Activated naive CD4-positive, alpha-beta T cell treated with anti-CD3 and anti-CD28 coated beads, Interleukin-2, amount 50 U/mL, for 72 hours (primary cell): Measurements from ENCODE around the gene ST3GAL6. TPM values are rescaled to one million over a fixed set of nuclear protein-coding genes. Genes with fewer than 3 reads are reported as not detected.

ENCODE experiments used
- ATAC-seq, 2 donors: fragments of 150-1000 bp; cut with Tn5 transposase; 2 replicates each; pipeline ENCODE4 v1.10.0; 2021; ENCODE audit warnings: mild to moderate bottlenecking in 2 of 2, moderate library complexity in 2 of 2
- DNase-seq, 2 donors: peaks; one replicate each; pipeline ENCODE4 v3.0.0; 2021 to 2022; ENCODE audit warnings: low spot score in 2 of 2
- H3K27ac Mint-ChIP-seq, 2 donors: one replicate each; pipeline ENCODE4 v1.8.0; 2022; ENCODE audit warnings: mild to moderate bottlenecking in 2 of 2, mixed read lengths in 2 of 2
- H3K36me3 Mint-ChIP-seq, 2 donors: one replicate each; pipeline ENCODE4 v1.8.0; 2022; ENCODE audit warnings: mixed read lengths in 2 of 2
- H3K9me3 Mint-ChIP-seq, 2 donors: one replicate each; pipeline ENCODE4 v1.8.0; 2022; ENCODE audit warnings: mixed read lengths in 2 of 2
- total RNA-seq, 2 donors: library from RNA; stranded (reverse); gene quantifications; one replicate each; pipeline ENCODE4 v1.2.3, GENCODE V29; 2022

Gene ST3GAL6
- total RNA-seq, 2 donors from 2014 or later = 0.64 to 0.88 TPM

DNA sequence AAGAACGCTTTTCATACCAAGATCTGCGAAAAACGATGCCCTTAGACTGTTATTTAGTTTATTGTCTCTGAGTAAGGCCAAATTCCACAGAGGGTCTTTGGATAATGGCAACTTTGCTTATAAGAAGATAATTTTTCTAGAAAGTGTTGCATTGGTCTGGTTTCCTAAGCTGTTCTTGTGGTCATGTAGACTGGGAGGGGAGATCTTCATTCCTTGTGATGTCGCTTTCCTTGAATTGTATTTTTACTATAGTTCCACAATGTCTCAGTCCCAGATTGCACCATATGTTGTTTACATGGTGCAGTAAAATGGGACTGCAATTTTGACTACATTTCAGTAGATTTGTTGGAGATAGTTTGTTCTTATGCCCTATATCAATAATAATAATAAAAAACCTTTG, 28.8 kb upstream of the ST3GAL6 start:
- DNase-seq (no peak), ATAC-seq (no peak)
- H3K27ac Mint-ChIP-seq = no peak overlapping the region
- no peaks in the 10 kb centered on the region for H3K36me3 Mint-ChIP-seq
- no peaks in the 10 kb centered on the region for H3K9me3 Mint-ChIP-seq

DNA sequence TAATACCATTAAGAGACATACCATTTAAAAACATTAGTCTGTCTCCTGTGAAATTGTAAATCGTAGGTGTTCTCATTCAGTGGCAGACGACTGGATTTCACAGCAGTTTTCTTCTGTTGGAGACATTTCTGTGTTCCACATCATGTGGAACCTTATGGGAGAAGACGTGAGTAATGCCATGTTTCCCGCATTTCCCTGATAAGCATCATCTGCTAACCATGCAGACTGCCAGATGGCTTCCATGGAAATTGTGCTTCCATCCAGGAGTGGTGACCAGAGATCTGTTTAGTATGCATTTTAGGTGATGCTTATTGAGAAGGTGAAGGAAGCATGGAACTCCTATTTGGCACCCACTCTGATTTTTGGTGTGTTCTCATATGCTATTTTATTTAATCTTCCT, 28.4 kb upstream of the ST3GAL6 start:
- no peaks in the 10 kb centered on the region for H3K9me3 Mint-ChIP-seq
- H3K27ac Mint-ChIP-seq = no peak overlapping the region
- no peaks in the 10 kb centered on the region for H3K36me3 Mint-ChIP-seq
- no peak for DNase-seq
- ATAC-seq = no peak

DNA sequence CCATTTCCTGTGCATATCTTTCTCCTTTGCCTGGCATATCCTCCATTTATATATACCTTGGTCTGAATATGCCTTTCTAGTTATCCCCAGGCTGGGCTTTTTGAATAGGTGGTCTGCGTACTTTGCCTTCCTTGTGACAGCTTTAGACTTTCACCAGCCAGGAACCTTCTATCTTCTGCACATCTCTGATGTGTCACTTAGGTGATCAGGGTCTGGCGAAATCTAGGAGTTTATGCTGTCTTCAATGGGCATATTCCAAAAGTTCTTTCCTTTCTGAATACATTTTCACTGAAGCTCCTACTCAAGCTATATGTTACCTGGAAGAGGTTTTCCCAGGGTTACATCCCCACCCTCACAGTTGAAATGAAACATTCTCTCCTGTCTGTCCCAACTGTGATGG, 27.8 kb upstream of the ST3GAL6 start:
- DNase-seq = no peak

DNA sequence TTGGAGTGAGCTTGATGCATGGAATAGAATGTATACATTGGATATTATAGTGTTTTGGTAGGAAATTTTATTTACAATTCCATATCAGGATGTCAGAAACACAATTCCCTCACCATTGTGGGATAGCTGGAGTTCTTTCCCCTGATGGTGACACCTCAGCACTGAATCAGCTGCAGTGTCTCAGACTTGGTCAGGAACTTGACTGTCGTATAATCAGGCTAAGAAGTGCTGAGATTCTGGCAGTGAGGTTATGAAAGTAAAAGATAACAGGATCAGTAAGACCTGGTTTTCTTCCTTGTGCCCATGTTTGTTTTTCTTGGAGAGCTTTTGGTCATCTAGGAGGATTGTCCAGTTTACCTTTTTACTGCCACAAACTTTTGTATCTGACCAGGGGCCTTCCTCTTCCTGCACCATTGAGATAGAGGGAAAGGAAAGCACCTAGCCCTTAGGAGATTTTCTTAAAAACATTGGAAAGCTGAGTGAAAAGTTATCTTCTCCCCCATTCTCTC, 27.3 kb upstream of the ST3GAL6 start:
- H3K9me3 Mint-ChIP-seq = no peaks in the 10 kb centered on the region
- DNase-seq (no peak), ATAC-seq (no peak)
- no peaks in the 10 kb centered on the region for H3K36me3 Mint-ChIP-seq
- H3K27ac Mint-ChIP-seq = no peak overlapping the region

More for the DNA sequence above, 27.8 kb upstream of the ST3GAL6 start:
- Mint-ChIP-seq H3K27ac (no peak overlapping the region), H3K9me3 (no peaks in the 10 kb centered on the region), H3K36me3 (no peaks in the 10 kb centered on the region)
- no peak for ATAC-seq

DNA sequence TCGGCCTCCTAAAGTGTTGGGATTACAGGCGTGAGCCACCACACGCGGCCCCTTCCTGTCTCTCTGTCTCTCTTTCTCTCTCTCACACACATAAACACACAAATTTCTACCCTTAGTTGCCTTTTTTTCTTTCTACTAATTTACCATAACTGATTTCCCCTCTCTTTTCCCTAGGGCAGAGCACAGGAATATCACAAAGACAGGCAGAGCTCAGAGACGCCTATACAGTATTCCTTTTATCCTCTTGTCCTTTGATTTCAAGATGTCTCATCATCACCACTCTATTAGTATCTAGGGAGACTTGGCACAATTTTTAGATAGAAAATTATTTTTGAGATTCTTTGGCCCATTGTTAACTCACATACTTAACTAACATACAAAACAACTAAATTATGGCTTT, 25.8 kb upstream of the ST3GAL6 start:
- DNase-seq (no peak), ATAC-seq (no peak)
- Mint-ChIP-seq H3K27ac (no peak overlapping the region), H3K9me3 (no peaks in the 10 kb centered on the region), H3K36me3 (no peaks in the 10 kb centered on the region)

DNA sequence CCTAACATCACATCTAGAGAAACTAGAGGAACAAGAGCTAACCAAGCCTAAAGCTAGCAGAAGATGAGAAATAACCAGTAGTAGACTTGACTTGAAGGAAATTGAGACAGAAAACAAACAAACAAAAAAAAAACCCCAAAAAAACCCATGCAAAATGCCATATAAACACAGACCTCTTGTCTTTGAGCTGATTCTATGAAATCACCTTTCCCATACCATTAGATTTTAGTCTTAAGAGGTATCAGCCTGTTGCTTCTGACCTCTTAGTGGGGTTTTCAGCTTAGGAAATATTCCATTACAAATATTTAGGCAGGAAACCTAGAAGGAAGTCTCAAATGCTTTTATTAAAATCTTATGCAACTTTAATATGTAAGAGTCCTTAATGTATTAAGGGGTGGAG, 23.9 kb upstream of the ST3GAL6 start:
- ATAC-seq (no peak), DNase-seq (no peak)
- no peaks in the 10 kb centered on the region for H3K36me3 Mint-ChIP-seq
- no peak overlapping the region for H3K27ac Mint-ChIP-seq
- H3K9me3 Mint-ChIP-seq = no peaks in the 10 kb centered on the region

DNA sequence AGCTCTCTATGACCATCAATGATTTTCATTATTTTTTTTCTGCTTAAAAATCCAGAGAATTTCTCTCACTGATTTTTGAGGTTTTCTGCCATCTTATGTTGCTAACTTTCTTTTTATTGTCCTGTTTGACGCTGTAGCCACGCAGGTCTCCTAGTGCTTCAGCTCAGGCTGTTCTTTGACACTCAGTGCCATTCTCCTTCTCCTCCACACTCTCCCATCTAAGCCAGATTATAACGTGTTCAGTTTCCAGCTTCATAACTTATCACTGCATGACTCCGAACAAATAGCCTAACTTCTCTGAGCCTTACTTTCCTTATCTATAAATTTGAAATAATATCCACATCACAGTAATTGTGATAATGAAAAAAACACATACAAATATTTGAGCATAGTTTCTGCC, 22.8 kb upstream of the ST3GAL6 start:
- DNase-seq = no peak
- Mint-ChIP-seq H3K9me3 (no peaks in the 10 kb centered on the region), H3K36me3 (no peaks in the 10 kb centered on the region), H3K27ac (no peak overlapping the region)
- no peak for ATAC-seq

DNA sequence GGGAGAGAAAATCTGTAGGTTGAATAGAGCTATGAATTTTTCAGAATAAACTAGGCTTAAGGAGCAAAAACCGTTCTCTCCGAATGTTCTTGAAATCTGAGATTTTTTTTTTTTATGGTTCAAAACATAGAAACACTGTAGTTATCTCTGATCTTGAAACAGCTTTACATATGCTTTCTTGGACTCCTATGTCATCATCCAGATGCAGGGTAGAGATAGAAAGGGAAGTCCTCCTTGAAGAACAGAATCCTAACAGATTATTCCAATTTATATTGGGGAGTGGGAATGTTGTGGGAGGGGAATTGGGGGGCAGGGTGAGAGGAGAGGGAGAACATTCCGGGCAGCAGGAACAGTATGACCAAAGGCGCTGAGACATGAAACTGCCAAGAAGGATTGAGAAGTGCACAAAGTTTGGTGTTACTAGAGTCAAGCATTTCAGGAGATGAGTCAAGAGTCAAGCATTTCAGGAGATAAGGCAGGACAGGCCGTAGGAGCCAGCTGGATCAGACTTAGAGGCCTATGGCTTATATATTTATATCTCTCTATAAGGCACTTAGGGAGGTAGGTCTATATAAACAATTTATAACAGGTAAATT, 21.9 kb upstream of the ST3GAL6 start:
- Mint-ChIP-seq H3K36me3 (no peaks in the 10 kb centered on the region), H3K9me3 (no peaks in the 10 kb centered on the region), H3K27ac (no peak overlapping the region)
- DNase-seq (no peak), ATAC-seq (no peak)

DNA sequence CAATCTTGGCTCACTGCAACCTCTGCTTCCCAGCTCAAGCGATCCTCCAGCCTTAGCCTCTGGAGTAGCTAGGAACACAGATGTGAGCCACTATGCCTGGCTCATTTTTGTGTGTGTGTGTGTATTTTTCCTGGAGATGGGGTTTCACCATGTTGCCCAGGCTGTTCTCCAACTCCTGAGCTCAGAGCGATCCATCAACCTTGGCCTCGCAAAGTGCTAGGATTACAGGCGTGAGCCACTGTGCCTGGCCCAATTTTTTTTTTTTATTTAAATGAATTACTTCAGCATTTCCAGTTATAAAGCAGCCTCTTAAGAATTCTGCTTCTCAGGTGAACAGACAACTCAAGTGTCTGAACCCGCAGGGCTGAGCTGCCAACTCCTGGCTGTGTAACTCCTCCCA, 20.1 kb upstream of the ST3GAL6 start:
- H3K36me3 Mint-ChIP-seq = no peaks in the 10 kb centered on the region
- H3K27ac Mint-ChIP-seq = no peak overlapping the region
- DNase-seq (no peak), ATAC-seq (no peak)
- H3K9me3 Mint-ChIP-seq = no peaks in the 10 kb centered on the region

DNA sequence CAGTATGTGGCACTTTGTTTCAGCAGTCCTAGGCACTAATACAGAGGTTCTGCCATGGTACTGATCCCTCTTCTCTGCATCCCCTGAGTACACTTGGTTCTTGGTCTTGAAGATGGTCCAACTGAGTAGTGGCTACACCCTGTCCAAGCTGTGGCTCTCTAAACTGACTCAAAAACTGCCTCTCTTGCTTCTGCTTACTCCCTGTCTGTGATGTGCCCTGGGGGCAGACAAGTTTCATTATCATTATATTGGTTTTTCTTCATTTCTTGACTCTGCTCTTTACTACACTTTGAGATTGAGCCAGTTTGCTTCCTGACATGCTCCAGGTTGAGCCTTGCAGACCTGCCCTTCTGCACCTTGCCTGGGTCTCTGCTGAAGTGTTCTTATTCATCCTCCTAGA, 18.9 kb upstream of the ST3GAL6 start:
- Mint-ChIP-seq H3K27ac (no peak overlapping the region), H3K36me3 (no peaks in the 10 kb centered on the region), H3K9me3 (no peaks in the 10 kb centered on the region)
- DNase-seq = no peak
- ATAC-seq = no peak

DNA sequence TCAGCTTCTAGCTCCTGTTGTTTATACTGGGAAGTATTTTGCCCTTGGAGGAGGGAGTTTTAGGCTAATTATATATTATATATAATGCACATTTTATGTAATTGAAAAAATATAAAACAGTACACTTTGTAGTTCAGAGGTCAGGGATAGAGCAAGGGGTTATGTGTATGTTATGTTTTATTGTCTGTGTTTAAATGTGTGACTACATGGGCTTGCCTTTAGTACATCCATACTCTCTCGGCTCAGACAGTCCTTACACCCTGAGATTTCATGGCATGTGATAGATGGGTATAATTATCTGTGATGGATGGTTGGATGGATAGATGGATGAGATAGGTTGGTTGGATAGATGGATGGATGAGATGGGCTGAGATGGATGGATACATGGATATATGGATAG, 17.4 kb upstream of the ST3GAL6 start:
- no peak overlapping the region for H3K27ac Mint-ChIP-seq
- no peak for ATAC-seq
- no peak for DNase-seq
- no peaks in the 10 kb centered on the region for H3K9me3 Mint-ChIP-seq
- H3K36me3 Mint-ChIP-seq = no peaks in the 10 kb centered on the region

DNA sequence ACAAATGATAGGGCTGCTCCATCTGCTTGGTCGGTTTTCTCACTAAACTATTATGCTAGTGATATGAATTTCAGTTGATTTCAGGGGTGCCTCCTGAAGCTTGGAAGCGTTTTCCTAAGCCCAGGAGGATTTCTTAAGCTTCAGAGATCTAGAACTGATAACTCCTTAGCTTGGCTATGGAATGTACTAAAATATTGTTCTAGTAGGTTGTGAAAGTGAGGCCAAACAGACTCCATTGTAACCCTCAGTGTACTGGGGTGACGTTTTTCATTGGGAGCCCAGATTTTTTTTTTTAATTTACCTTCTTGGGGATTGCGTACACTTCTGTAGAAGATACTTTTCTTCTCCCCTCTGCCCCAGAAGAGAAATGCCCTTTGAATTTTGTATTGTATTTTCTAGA, 17.0 kb upstream of the ST3GAL6 start:
- no peaks in the 10 kb centered on the region for H3K9me3 Mint-ChIP-seq
- ATAC-seq = no peak
- H3K27ac Mint-ChIP-seq = no peak overlapping the region
- no peaks in the 10 kb centered on the region for H3K36me3 Mint-ChIP-seq
- DNase-seq = no peak

DNA sequence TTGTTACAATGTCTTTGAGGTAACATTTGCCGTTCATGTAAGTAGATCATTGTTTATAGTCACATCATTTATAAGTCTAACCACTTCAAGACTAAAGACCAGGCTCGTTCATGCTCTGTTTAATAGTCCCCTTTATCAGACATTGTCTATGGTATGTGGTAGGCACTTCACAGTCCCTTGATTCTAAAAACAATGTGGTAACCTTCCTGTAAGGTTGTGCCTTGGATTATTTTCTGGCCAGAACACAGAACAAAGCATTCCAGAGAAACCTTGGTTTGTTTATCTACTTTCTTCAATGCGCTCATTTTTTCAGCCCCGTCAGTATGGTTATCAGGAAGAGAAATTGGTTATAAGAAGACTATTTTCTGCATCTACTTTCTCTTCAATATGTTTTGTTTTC, 16.3 kb upstream of the ST3GAL6 start:
- Mint-ChIP-seq H3K36me3 (no peaks in the 10 kb centered on the region), H3K9me3 (no peaks in the 10 kb centered on the region), H3K27ac (no peak overlapping the region)
- DNase-seq (no peak), ATAC-seq (no peak)

DNA sequence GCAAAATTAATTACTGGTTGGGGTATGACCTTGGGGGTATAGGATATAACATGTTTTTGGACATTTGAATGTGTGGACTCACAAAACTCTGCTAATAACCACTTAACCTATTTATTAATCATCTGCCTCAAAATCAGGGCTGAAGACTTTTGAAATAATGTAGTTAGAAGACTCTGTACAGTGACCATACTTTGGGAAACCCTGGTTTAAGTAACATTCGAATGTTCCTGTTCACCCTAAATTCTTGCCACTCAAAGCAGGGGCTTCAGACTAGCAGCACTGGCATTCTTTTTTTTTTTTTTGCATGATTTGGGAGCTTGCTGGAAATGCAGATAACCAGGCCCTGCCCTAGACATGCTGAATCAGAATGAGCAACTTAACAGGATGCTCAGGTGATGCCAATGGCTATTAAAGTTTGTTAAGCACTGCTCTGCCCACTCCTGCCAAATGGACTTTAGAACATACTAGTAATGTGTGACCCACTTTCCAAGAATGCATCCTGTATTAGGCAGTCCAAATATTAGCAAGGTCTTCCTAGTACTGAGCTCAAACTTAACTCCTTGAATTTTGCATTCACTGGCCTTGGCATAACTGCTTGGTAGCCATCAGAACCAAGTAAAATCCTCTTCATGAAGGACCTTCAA, 12.7 kb upstream of the ST3GAL6 start:
- DNase-seq = no peak
- Mint-ChIP-seq H3K27ac (no peak overlapping the region), H3K9me3 (no peaks in the 10 kb centered on the region), H3K36me3 (no peaks in the 10 kb centered on the region)
- ATAC-seq = no peak

DNA sequence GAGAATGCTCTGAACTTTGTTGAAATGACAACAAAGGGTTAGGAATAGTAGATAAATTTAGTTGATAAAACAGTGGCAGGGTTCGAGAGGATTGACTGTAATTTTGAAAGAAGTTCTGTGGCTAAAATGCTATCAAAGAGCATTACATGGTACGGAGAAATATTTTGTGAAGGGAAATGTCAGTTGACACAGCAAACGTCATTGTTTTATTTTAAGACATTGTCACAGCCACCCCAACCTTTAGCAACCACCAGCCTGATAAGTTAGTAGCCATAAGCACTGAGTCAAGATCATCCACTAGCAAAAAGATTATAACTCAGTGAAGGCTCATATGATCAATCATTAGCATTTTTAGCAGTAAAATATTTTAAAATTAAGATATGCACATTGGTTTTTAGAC, 8.7 kb upstream of the ST3GAL6 start:
- Mint-ChIP-seq H3K27ac (no peak overlapping the region), H3K9me3 (no peaks in the 10 kb centered on the region), H3K36me3 (no peaks in the 10 kb centered on the region)
- ATAC-seq (no peak), DNase-seq (no peak)

DNA sequence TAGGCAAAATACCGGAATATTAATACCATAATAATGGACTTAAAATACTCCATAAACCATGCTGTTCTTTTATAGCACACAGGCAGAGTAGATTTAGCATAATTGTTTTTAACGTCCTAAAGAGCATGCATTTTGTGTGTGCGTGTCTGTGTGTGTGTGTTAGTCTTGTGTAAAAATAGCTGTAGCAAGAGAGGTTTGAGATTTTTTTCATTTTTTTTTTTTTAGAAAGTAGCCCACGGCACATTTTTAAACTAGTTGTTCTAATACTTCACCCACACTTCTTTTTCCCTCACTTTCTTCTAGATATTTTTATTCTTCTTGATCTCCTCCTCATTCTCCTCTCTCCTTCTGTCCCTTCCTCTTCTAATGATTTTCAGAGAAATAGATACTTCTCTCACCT, 7.5 kb upstream of the ST3GAL6 start:
- DNase-seq (no peak), ATAC-seq (no peak)
- no peak overlapping the region for H3K27ac Mint-ChIP-seq
- no peaks in the 10 kb centered on the region for H3K36me3 Mint-ChIP-seq
- no peaks in the 10 kb centered on the region for H3K9me3 Mint-ChIP-seq

DNA sequence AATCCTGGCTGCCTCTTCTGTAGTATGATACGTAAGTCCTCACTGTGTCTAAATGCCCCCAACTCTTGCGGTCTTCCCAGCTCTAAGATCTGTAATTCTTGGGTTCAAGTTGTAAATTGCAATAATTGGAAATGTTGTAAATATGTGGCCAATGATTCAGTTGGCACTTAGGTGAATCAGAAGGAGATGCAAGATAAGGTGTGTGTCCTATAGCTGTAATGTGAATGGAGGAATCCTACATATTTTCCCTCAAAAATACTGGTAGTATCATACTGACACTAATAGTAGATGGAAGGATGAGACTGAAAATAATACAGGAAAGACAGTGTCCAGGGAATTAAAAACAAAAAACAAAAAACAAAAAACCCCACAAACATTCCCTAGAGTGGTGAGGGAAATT, 3.5 kb upstream of the ST3GAL6 start:
- no peak for ATAC-seq
- Mint-ChIP-seq H3K36me3 (no peaks in the 10 kb centered on the region), H3K27ac (no peak overlapping the region), H3K9me3 (no peaks in the 10 kb centered on the region)
- DNase-seq = no peak

DNA sequence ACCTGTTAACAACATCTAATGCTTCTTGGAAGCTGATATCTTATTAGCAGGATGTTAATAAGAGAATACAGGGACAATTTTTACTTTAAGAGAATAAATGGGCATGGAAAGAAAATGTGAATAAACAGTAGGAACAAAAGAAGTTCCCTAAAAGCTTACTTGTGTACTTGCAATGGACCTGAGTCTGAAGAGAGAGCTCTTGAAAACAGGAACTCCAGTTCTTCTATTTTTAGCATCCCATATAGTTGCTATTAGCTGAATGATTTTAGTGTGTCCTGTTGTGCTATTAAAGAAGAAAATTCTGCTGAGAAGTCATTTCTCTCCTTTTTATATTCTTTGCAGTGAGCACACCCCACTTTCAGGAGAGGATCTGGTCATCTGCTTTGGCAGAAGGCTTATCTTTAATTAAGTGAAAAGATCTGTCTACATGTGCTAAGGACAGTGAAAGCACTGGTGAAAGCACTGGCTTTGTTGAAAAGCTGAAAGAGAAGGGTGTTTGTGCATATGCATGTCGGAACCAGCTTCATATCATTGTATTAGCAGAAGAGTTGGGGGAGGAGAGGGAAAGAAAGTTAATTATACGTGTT, 1.4 kb upstream of the ST3GAL6 start:
- H3K36me3 Mint-ChIP-seq = no peaks in the 10 kb centered on the region
- DNase-seq (no peak), ATAC-seq (no peak)
- H3K27ac Mint-ChIP-seq = no peak overlapping the region
- no peaks in the 10 kb centered on the region for H3K9me3 Mint-ChIP-seq
